IPS-20b (cell line): Measurements from ENCODE around the gene SIRPA.
"Not testable (repeated sequence)": the region's sequence is repeated elsewhere in the genome, so short reads cannot be mapped to it uniquely, and the experiment has no call there.

Experiments used
- H3K27ac ChIP-seq: one replicate; pipeline ENCODE4 v1.5.1; 2013; ENCODE audit warnings: low read length
- H3K27me3 ChIP-seq: 2 replicates; pipeline ENCODE4 v1.6.1; 2013; ENCODE audit warnings: mild to moderate bottlenecking, low read length, inconsistent platforms; ENCODE audit not compliant: insufficient read depth
- H3K36me3 ChIP-seq: 2 replicates; pipeline ENCODE4 v1.6.1; 2013; ENCODE audit warnings: low read depth, mild to moderate bottlenecking, inconsistent platforms, low read length, moderate library complexity; ENCODE audit not compliant: insufficient read depth
- H3K4me1 ChIP-seq: 2 replicates; pipeline ENCODE4 v1.6.1; 2013; ENCODE audit warnings: mild to moderate bottlenecking, control low read depth, inconsistent platforms, low read length, moderate library complexity; ENCODE audit not compliant: insufficient read depth
- H3K4me3 ChIP-seq: 2 replicates; pipeline ENCODE4 v1.5.1; 2013; ENCODE audit warnings: mild to moderate bottlenecking, low read length, inconsistent platforms
- H3K9ac ChIP-seq: 2 replicates; pipeline ENCODE4 v1.6.1; 2013; ENCODE audit warnings: low read depth, mild to moderate bottlenecking, inconsistent platforms, low read length, moderate library complexity
- H3K9me3 ChIP-seq: 2 replicates; pipeline ENCODE4 v1.6.1; 2013; ENCODE audit warnings: mild to moderate bottlenecking, low read depth, low read length, inconsistent platforms; ENCODE audit not compliant: insufficient read depth

SIRPA gene

DNA sequence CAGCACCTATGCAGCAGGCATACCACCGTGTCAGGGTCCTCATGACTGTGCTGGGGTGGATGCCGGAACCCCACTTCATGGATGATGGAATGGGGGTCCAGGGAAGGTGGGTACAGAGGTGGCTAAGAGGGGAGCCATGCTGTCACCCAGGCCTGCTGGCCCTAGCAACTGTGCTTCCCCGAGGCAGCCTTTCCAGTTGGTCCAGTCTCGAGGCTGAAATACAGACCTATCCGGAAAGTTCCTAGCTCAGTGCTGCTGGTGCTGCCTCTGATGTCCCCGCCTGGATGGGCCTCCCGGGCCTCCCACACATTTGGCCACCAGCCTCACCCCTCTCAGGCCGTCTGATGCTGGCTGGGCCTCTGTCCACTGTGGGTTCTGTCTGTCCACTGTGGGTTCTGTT lies 17.4 kb downstream of the SIRPA start:
- Histone ChIP-seq H3K9me3 (no peaks in the 10 kb centered on the region), H3K4me1 (no peaks in the 10 kb centered on the region), H3K27ac (no peak overlapping the region), H3K27me3 (no peaks in the 10 kb centered on the region), H3K36me3 (peaks cover 8% of the 10 kb centered on the region; the same call in 1 of the 2 replicates), H3K9ac (no peak overlapping the region), H3K4me3 (no peak overlapping the region)

GRCh38 chr20:1915233-1915632 lies 20.0 kb downstream of the SIRPA start:
- not testable (repeated sequence) for H3K27me3 ChIP-seq, H3K4me1 ChIP-seq, H3K9ac ChIP-seq, H3K4me3 ChIP-seq, H3K36me3 ChIP-seq, H3K9me3 ChIP-seq, H3K27ac ChIP-seq

DNA sequence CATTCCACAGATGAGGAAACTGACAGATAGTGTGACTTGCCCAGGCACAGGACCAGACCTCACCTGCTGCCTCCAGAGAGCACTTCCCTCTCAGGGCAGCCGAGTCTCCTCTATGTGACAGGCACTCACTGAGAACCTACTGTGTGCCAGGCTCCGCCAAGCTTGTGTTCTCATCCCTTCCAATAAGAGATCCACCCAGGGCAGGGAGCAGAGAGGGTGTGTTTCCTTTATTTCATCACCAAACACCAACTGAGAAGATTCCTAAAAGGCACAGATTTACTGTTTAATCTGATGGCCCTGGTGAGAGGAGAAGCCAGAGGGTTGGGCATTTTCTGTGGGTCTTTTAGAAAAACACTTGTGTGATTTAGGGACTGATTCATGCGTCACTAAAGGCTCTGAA lies 20.5 kb downstream of the SIRPA start:
- Histone ChIP-seq H3K9ac (no peak overlapping the region), H3K4me1 (no peaks in the 10 kb centered on the region; the same call in 1 of the 2 replicates), H3K36me3 (peaks cover 8% of the 10 kb centered on the region; the same call in 1 of the 2 replicates), H3K9me3 (no peaks in the 10 kb centered on the region), H3K27ac (no peak overlapping the region), H3K27me3 (no peaks in the 10 kb centered on the region), H3K4me3 (no peak overlapping the region)

- H3K36me3 ChIP-seq, result peaks cover 8% of the 10 kb centered on the region; the same call in 1 of the 2 replicates
- H3K4me3 ChIP-seq, result no peak overlapping the region
- H3K27ac ChIP-seq, result no peak overlapping the region
- no peaks in the 10 kb centered on the region for H3K27me3 ChIP-seq
- no peak overlapping the region for H3K9ac ChIP-seq
- no peaks in the 10 kb centered on the region; the same call in 1 of the 2 replicates for H3K4me1 ChIP-seq
- no peaks in the 10 kb centered on the region for H3K9me3 ChIP-seq
Observed at GRCh38 chr20:1917786-1918185, 22.6 kb downstream of the SIRPA start.

- Histone ChIP-seq H3K4me3 (no peak overlapping the region), H3K27me3 (no peaks in the 10 kb centered on the region), H3K36me3 (peaks cover 8% of the 10 kb centered on the region; the same call in 1 of the 2 replicates), H3K9me3 (no peaks in the 10 kb centered on the region), H3K4me1 (no peaks in the 10 kb centered on the region; the same call in 1 of the 2 replicates), H3K27ac (no peak overlapping the region), H3K9ac (no peak overlapping the region)
Observed at GRCh38 chr20:1918491-1919165, 23.4 kb downstream of the SIRPA start.

DNA sequence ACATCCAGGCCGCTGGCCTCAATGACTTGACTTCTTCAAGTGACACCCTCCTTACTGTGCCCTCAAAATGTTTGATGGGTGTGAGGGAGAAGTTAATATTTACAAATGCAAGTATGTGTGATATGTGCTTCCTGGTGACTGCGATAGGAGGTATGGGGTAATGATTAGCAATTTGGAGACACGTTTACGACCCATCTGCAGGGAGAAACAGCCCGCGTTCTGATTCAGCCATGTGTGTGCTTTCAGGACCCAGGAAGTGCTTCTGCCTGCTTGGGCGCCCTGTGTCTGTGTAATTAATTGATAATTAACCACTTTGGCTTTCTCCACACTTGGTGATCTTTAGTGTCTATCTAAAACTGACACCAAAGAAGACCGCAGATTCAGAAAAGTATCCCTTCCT lies 25.0 kb downstream of the SIRPA start:
- Histone ChIP-seq H3K4me1 (no peaks in the 10 kb centered on the region; the same call in 1 of the 2 replicates), H3K36me3 (peaks cover 8% of the 10 kb centered on the region; the same call in 1 of the 2 replicates), H3K27ac (no peak overlapping the region), H3K4me3 (no peak overlapping the region), H3K9ac (no peak overlapping the region), H3K27me3 (no peaks in the 10 kb centered on the region), H3K9me3 (no peaks in the 10 kb centered on the region)

- Histone ChIP-seq H3K36me3 (peaks cover 3% of the 10 kb centered on the region; the same call in 1 of the 2 replicates), H3K9ac (no peak overlapping the region), H3K9me3 (no peaks in the 10 kb centered on the region), H3K4me3 (no peak overlapping the region), H3K4me1 (no peaks in the 10 kb centered on the region; the same call in 1 of the 2 replicates), H3K27me3 (no peaks in the 10 kb centered on the region), H3K27ac (no peak overlapping the region)
Observed at GRCh38 chr20:1920826-1921225, 25.6 kb downstream of the SIRPA start.

- not testable (repeated sequence) for H3K4me1 ChIP-seq, H3K36me3 ChIP-seq
Observed at GRCh38 chr20:1921985-1922384, 26.8 kb downstream of the SIRPA start.

GRCh38 chr20:1922786-1923185 lies 27.6 kb downstream of the SIRPA start:
- Histone ChIP-seq H3K27ac (no peak overlapping the region), H3K9ac (no peak overlapping the region), H3K9me3 (no peaks in the 10 kb centered on the region), H3K27me3 (no peaks in the 10 kb centered on the region), H3K36me3 (no peaks in the 10 kb centered on the region), H3K4me3 (no peak overlapping the region), H3K4me1 (no peaks in the 10 kb centered on the region; the same call in 1 of the 2 replicates)

More at GRCh38 chr20:1921985-1922384, 26.8 kb downstream of the SIRPA start:
- not testable (repeated sequence) for H3K9me3 ChIP-seq, H3K27ac ChIP-seq, H3K9ac ChIP-seq, H3K27me3 ChIP-seq, H3K4me3 ChIP-seq

- H3K4me1 ChIP-seq, result 0 out of 2 replicates have a peak, but pooled peaks cover 3% of the 10 kb centered on the region
- no peaks in the 10 kb centered on the region for H3K9me3 ChIP-seq
- H3K27me3 ChIP-seq, result no peaks in the 10 kb centered on the region
- H3K4me3 ChIP-seq, result no peak overlapping the region
- H3K9ac ChIP-seq, result no peak overlapping the region
- H3K27ac ChIP-seq, result no peak overlapping the region
- no peaks in the 10 kb centered on the region for H3K36me3 ChIP-seq
Observed at GRCh38 chr20:1924910-1925861, 30.0 kb downstream of the SIRPA start.

DNA sequence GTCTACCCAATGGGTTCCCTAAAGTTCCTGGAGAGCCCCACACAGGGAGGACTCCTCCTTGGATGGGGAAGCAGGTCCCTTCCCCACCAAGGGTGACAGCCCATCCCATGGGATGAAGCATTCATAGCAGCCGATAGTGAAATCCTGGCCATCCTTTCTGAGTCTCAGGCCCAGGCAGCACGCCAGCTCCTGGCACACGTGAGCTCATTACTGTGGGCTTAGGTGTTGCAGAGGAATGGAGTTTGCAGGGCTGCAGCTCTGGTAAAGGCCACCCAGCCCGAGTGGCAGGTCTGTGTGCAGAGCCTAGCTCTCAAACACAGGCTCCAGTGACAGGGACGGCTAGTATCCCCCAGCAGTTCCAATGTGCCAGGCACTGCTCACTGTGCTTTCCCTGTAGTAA lies 31.0 kb downstream of the SIRPA start:
- Histone ChIP-seq H3K27ac (no peak overlapping the region), H3K36me3 (no peaks in the 10 kb centered on the region), H3K9me3 (no peaks in the 10 kb centered on the region), H3K4me3 (no peak overlapping the region), H3K27me3 (no peaks in the 10 kb centered on the region), H3K4me1 (0 out of 2 replicates have a peak, but pooled peaks cover 3% of the 10 kb centered on the region), H3K9ac (no peak overlapping the region)
